Measurements from ENCODE around the gene BEND6. TPM values are rescaled to one million over a fixed set of nuclear protein-coding genes. Genes with fewer than 3 reads are reported as not detected.
"Not testable (repeated sequence)": the region's sequence is repeated elsewhere in the genome, so short reads cannot be mapped to it uniquely, and the experiment has no call there.

The BEND6 gene
- total RNA-seq, 1 experiment from 2014 or later, result 1.4 TPM

DNA sequence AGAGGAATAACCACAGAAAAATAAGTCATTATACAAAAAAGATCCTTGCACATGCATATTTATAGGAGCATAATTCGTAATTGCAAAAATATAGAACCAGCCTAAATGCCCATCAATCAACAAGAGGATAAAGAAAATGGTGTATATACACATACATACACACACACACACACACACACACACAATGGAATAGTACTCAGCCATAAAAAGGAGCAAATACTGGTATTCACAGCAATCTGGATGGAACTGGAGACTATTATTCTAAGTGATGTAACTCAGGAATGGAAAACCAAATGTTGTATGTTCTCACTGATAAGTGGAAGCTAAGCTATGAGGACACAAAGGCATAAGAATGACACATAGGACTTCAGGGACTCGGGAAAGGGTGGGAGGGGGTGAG is 89.7 kb downstream of the BEND6 start:
- DNase-seq, result no peak
- Histone ChIP-seq H3K56ac (ENCODE audit: insufficient read length, low read depth, low read length) (no peak overlapping the region), H3K23ac (ENCODE audit: insufficient read length, low read depth, low read length) (no peak overlapping the region), H2BK120ac (ENCODE audit: low read depth, low read length, poor library complexity, severe bottlenecking) (no peak overlapping the region), H3K23me2 (ENCODE audit: insufficient read length, low read depth, low read length, poor library complexity, severe bottlenecking) (no peaks in the 10 kb centered on the region), H4K5ac (ENCODE audit: insufficient read length, low read depth, low read length) (no peak overlapping the region), H3K27ac (ENCODE audit: insufficient read length, low read depth, low read length) (no peak overlapping the region), H4K8ac (replicated peaks; ENCODE audit: insufficient read length, low read depth, low read length) (no peak overlapping the region), H3K14ac (ENCODE audit: insufficient read depth, low read length) (no peak overlapping the region), H3K9me3 (ENCODE audit: control insufficient read depth, low read depth, low read length) (no peaks in the 10 kb centered on the region), H2BK20ac (ENCODE audit: low read depth, low read length, poor library complexity, severe bottlenecking) (no peak overlapping the region), H3K4me2 (ENCODE audit: insufficient read depth, insufficient read length, low read length) (no peak overlapping the region), H3K18ac (ENCODE audit: insufficient read length, low read depth, low read length) (no peak overlapping the region), H3K79me2 (ENCODE audit: insufficient read depth, low read length) (peaks cover 5% of the 10 kb centered on the region; the same call in 1 of the 2 replicates), H3K9ac (ENCODE audit: extremely low read depth, insufficient read length, low read length) (no peak overlapping the region), H2AK5ac (ENCODE audit: insufficient read length, low read length) (no peak overlapping the region), H3K4ac (ENCODE audit: low read depth, low read length) (no peak overlapping the region), H4K20me1 (ENCODE audit: control insufficient read depth, insufficient read depth, insufficient read length) (no peaks in the 10 kb centered on the region), H3T11ph (ENCODE audit: low read length) (no peak overlapping the region), H2BK15ac (ENCODE audit: low read depth, low read length) (no peak overlapping the region), H3K4me1 (ENCODE audit: insufficient read depth, low read length) (no peaks in the 10 kb centered on the region), H3K27me3 (ENCODE audit: insufficient read depth, low read length) (no peaks in the 10 kb centered on the region), H3K79me1 (ENCODE audit: insufficient read depth, low read depth, low read length, poor library complexity, severe bottlenecking) (no peaks in the 10 kb centered on the region), H2BK12ac (ENCODE audit: insufficient read length, low read depth, low read length) (no peak overlapping the region), H4K91ac (ENCODE audit: insufficient read length, low read depth, low read length) (no peak overlapping the region), H2AFZ (ENCODE audit: low read length) (no peak overlapping the region), H2BK5ac (ENCODE audit: insufficient read length, low read length) (no peak overlapping the region)
- H3K9me3 Mint-ChIP-seq, result peaks cover 0 to 3% of the 10 kb centered on the region in 2 experiments; a peak in 1 of 5 replicates
- peaks cover 18 to 19% of the 10 kb centered on the region in 2 experiments for H3K4me1 Mint-ChIP-seq
- no CpG with 5 or more reads among the region's 2 CpGs for WGBS (ENCODE audit: extremely low coverage, insufficient read length, low lambda C conversion rate)
- H3K4me3 Mint-ChIP-seq, result no peak overlapping the region
- no peak for TF ChIP-seq CTCF (conservative IDR thresholded peaks at IDR 0.05)
- H3K27ac Mint-ChIP-seq, result no peak overlapping the region
- H3K27me3 Mint-ChIP-seq (ENCODE audit: low read depth), result peaks cover 13% of the 10 kb centered on the region
- peaks cover 0 to 16% (median 14%) of the 10 kb centered on the region in 3 experiments; a peak in 5 of 7 replicates for H3K36me3 Mint-ChIP-seq (ENCODE audit: insufficient read depth in 1 of 3, low read depth in 3 of 3)

DNA sequence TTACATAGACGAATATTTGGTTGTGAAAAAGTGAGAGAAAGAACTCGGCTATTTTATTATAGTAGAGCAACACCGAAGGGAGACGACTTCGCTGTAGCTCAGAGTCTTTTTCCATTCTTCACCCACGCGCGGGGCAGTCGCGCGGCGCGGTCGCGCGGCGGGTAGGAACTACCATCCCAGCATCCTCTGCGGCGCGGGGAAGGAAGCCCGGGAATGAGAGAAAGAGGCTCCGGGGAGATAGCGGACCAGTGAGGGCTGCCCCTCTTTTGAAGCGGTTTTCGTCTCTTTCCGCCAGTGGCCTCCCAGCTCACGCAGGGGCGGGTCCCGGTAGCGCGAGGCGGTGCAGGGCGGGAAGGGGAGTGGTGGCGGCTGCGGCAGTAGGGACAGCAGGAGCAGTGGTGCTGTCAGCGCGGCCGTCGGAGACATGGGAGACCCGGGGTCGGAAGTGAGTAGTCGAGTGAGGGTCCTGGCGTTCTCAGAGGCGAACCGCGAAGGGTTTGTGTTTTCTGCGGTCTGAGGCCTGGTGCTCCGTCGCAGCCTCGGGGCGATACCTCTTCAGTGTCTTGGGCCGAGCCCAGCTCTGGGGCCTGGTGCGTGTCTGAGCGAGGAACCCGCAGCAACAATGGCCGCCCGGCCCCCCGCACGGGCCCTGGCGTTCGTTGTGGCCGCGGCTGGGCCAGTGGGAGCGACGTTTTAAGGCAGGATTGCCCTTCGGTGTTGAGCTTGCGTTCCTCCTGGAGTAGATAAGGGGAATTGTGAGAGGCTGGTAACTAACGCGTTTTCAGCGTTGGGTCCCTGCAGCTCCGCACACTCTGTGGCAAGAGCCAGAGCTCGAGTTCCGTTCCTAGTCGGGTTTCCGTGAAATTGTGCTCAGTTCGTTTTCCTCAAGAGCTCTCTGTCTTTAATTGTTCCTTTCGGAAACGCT is 91.7 kb downstream of the BEND6 start, which contains the start of gene KIAA1586:
Gene KIAA1586, plus strand, starts transcription at position 362 of the 925 bp plus-strand sequence. Its CDS starts 63 bp downstream, at position 425.
- not testable (repeated sequence) for H3K23ac ChIP-seq (ENCODE audit: insufficient read length, low read depth, low read length); H4K8ac ChIP-seq (replicated peaks; ENCODE audit: insufficient read length, low read depth, low read length); H3K9me3 ChIP-seq (ENCODE audit: control insufficient read depth, low read depth, low read length); H4K5ac ChIP-seq (ENCODE audit: insufficient read length, low read depth, low read length); H2BK12ac ChIP-seq (ENCODE audit: insufficient read length, low read depth, low read length); H3K27ac ChIP-seq (ENCODE audit: insufficient read length, low read depth, low read length); H3K56ac ChIP-seq (ENCODE audit: insufficient read length, low read depth, low read length); H2BK20ac ChIP-seq (ENCODE audit: low read depth, low read length, poor library complexity, severe bottlenecking); H4K91ac ChIP-seq (ENCODE audit: insufficient read length, low read depth, low read length); H3K27me3 ChIP-seq (ENCODE audit: insufficient read depth, low read length); H4K20me1 ChIP-seq (ENCODE audit: control insufficient read depth, insufficient read depth, insufficient read length); H3K4ac ChIP-seq (ENCODE audit: low read depth, low read length); H3K79me1 ChIP-seq (ENCODE audit: insufficient read depth, low read depth, low read length, poor library complexity, severe bottlenecking); H2BK120ac ChIP-seq (ENCODE audit: low read depth, low read length, poor library complexity, severe bottlenecking); H3K79me2 ChIP-seq (ENCODE audit: insufficient read depth, low read length); H2BK15ac ChIP-seq (ENCODE audit: low read depth, low read length); H3K9me3 Mint-ChIP-seq; H3K23me2 ChIP-seq (ENCODE audit: insufficient read length, low read depth, low read length, poor library complexity, severe bottlenecking); H2BK5ac ChIP-seq (ENCODE audit: insufficient read length, low read length); H2AK5ac ChIP-seq (ENCODE audit: insufficient read length, low read length); H2AFZ ChIP-seq (ENCODE audit: low read length); H3K4me1 ChIP-seq (ENCODE audit: insufficient read depth, low read length); H3T11ph ChIP-seq (ENCODE audit: low read length)
- H3K4me1 Mint-ChIP-seq, result peaks cover 16 to 18% of the 10 kb centered on the region in 2 experiments
- DNase-seq, result peak; percentile 88
- peak within 1 kb of the TSS; percentile 39 for H3K9ac ChIP-seq (ENCODE audit: extremely low read depth, insufficient read length, low read length)
- peaks cover 13% of the 10 kb centered on the region for H3K27me3 Mint-ChIP-seq (ENCODE audit: low read depth)
- H3K4me2 ChIP-seq (ENCODE audit: insufficient read depth, insufficient read length, low read length), result peak within 1 kb of the TSS; percentile 54
- peak within 1 kb of the TSS; percentile 59 for H3K18ac ChIP-seq (ENCODE audit: insufficient read length, low read depth, low read length)
- peak within 1 kb of the TSS; percentile 88; the same call in 1 of the 2 replicates for H3K14ac ChIP-seq (ENCODE audit: insufficient read depth, low read length)
- peaks cover 12 to 35% (median 34%) of the 10 kb centered on the region in 3 experiments for H3K36me3 Mint-ChIP-seq (ENCODE audit: insufficient read depth in 1 of 3, low read depth in 3 of 3)
- no CpG with 5 or more reads among the region's 78 CpGs for WGBS (ENCODE audit: extremely low coverage, insufficient read length, low lambda C conversion rate)
- H3K27ac Mint-ChIP-seq, result peak within 1 kb of the TSS in 2 of 3 experiments; percentile 73 to 94; a peak in 4 of 7 replicates
- peak within 1 kb of the TSS; percentile 88 to 93 for H3K4me3 Mint-ChIP-seq
